GM12872 (cell line): Measurements from ENCODE around the gene RAD51B.
A peak's percentile ranks its signal among the peaks of the same experiment; 100 is the strongest.

ENCODE experiments used
- TF ChIP-seq, protein P1 (sequence below): IDR thresholded peaks from 3 replicates; pipeline ENCODE4 v1.5.1; 2011; ENCODE audit warnings: low read depth, mild to moderate bottlenecking, low read length, moderate library complexity; ENCODE audit not compliant: insufficient read depth

Gene RAD51B

DNA sequence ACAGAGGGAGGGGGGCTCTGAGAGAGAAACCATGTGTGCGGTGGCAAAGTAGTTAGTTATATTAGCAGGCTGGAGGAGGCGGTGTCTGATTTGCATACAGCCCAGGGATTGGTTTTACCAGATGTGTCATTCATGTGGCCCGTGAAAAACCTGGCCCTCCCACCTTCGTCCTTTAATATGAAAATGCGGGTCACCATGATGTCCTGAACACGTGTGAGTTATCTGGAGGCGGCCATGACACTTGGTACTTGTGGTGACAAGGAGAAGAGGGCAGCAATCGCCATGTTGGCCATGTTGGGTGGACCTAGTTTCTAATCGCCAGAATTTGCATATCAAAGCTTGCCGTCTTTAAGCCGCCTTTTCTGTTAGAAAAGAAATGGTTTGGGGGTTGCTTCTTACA is 108.8 kb downstream of the RAD51B start:
- TF ChIP-seq, protein P1, sequence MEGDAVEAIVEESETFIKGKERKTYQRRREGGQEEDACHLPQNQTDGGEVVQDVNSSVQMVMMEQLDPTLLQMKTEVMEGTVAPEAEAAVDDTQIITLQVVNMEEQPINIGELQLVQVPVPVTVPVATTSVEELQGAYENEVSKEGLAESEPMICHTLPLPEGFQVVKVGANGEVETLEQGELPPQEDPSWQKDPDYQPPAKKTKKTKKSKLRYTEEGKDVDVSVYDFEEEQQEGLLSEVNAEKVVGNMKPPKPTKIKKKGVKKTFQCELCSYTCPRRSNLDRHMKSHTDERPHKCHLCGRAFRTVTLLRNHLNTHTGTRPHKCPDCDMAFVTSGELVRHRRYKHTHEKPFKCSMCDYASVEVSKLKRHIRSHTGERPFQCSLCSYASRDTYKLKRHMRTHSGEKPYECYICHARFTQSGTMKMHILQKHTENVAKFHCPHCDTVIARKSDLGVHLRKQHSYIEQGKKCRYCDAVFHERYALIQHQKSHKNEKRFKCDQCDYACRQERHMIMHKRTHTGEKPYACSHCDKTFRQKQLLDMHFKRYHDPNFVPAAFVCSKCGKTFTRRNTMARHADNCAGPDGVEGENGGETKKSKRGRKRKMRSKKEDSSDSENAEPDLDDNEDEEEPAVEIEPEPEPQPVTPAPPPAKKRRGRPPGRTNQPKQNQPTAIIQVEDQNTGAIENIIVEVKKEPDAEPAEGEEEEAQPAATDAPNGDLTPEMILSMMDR: no peak

DNA sequence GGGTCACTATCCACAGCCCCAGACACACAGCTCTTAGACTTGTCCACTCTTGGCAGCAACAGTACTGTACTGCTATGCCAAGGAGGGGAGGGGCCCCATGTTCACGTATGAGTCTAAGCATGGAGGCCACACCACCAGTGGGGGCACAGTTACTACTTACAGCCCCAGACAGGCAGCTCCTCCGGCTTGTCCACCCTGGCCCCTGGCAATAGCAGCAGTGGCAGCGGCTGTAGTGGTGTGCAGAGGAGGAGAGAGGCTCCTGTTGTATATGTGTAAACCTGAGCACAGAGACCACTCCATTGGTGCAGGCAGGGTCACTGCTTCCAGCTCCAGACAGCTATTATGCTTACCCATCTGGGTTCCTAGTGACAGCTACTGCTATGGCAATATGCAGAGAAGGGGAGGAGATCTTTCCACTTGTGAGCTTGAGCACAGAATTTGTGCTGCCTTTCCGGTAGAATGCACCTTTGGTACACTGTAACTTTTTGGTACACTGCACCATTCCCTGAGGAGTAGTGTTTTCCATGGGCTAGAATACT is 113.2 kb downstream of the RAD51B start:
- TF ChIP-seq, protein P1: no peak

- TF ChIP-seq, protein P1: no peak
Observed at GRCh38 chr14:67933266-67933665, 113.7 kb downstream of the RAD51B start.

- TF ChIP-seq, protein P1: peak; percentile 56
Observed at GRCh38 chr14:67934087-67934486, 114.5 kb downstream of the RAD51B start.

DNA sequence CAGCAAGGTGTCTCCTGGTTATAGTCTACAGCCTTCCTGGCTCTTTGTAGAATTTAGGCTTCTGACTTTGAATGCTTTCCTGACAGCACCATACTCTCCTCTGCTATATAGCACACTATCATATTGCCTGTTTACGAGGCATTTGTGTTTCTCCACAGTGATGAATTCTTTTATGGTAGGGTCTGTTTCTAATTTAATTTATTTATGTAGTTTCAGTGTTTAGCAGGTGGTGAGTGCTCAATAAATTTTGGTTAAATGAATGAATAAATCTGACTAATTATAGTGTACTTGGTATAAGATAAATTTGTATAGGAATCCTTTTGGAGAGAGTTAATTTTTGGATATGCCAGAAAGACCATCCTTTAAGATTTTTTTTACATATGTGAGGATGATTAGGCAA is 115.3 kb downstream of the RAD51B start:
- TF ChIP-seq, protein P1: no peak

- TF ChIP-seq, protein P1: no peak
Observed at GRCh38 chr14:67935371-67935770, 115.8 kb downstream of the RAD51B start.

GRCh38 chr14:67938071-67938470 is 118.5 kb downstream of the RAD51B start:
- TF ChIP-seq, protein P1: no peak
